ENCODE data around the gene NLRP3.
"Not testable (repeated sequence)": the region's sequence is repeated elsewhere in the genome, so short reads cannot be mapped to it uniquely, and the experiment has no call there.

NLRP3 gene

DNA sequence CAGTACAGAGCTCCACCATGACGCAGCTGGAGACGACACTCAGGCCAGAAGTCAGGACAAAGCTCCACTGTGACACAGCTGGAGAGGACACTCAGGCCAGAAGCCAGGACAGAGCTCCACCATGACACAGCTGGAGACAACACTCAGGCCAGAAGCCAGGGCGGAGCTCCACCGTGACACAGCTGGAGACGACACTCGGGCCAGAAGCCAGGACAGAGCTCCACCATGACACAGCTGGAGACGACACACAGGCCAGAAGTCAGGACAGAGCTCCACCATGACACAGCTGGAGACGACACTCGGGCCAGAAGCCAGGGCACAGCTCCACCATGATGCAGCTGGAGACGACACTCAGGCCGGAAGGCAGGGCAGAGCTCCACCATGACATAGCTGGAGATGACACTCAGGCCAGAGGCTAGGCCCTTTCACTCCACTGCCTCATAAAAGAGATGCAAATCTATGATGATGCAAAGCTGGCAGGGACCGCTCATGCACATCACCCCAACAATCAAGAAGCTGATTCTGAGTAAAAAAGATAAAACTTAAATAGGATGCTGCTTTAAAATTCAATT, 55.6 kb downstream of the NLRP3 start:
- TF ChIP-seq JUND (IDR thresholded peaks at IDR 0.05; ENCODE audit: low read depth) = no peak
- no peak for DNase-seq (ENCODE audit: low read depth in 1 of 2, low spot score in 1 of 2)
- in situ Hi-C loops (cut with HindIII; ENCODE audit: low pct_unique_long_range_greater_than_20kb, low sequenced_read_pairs) = no loop called here

DNA sequence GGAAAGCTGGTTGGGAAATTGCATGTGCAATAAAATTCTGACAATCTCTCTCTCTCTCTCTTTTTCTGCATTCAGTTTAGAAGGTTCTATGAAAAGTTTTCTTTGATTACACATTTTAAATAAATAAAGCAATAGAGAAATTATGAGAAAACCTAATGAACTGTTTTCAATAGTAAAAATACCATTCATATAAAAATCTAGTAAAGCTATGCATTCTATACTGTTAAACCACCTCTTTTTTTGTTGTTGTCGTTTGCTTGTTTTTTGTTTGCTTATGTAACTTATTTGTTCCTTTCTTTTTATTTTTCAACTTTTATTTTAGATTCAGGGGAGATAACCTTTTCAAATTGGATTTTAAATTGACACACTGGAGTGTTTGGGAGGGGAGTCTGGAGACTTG, 56.1 kb downstream of the NLRP3 start:
- in situ Hi-C loops (cut with HindIII; ENCODE audit: low pct_unique_long_range_greater_than_20kb, low sequenced_read_pairs) = no loop called here
- no peak for DNase-seq (ENCODE audit: low read depth in 1 of 2, low spot score in 1 of 2)
- TF ChIP-seq JUND (IDR thresholded peaks at IDR 0.05; ENCODE audit: low read depth) = no peak

DNA sequence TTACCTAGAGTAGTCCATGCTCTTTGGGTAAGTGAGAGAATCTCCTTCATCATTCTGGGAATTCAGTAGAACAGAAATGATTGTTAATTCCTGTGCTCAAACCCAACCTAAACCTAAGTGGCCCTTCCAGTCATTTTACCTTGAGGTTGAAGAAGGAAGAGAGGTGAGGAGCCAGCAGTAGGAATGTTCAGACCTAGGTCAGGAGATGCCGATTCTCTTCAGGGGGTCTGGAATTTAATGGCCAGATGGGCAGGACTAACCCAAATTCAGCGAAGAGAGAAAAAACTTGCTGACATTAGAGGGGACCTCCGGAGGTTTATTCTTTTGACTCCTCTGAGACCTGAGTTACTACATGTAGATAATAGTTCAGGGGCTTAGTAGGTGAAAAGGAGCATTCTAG, 58.4 kb downstream of the NLRP3 start:
- in situ Hi-C loops (cut with HindIII; ENCODE audit: low pct_unique_long_range_greater_than_20kb, low sequenced_read_pairs) = no loop called here
- TF ChIP-seq JUND (IDR thresholded peaks at IDR 0.05; ENCODE audit: low read depth) = no peak
- no peak for DNase-seq (ENCODE audit: low read depth in 1 of 2, low spot score in 1 of 2)

DNA sequence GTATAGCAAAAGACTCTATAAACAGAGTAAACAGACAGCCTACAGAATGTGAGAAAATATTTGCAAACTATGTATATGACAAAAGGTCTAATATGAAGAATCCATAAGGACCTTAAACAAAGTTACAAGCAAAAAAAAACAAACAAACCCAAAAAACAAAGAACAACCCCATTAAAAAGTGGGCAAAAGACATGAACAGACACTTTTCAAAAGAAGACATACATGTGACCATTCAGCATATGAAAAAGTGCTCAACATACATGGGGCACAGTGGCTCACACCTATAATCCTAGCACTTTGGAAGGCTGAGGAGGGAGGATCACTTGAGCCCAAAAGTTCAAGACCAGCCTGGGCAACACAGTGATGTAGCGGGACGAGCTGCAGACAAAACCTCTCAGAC, 59.8 kb downstream of the NLRP3 start:
- DNase-seq (ENCODE audit: low read depth in 1 of 2, low spot score in 1 of 2) = no peak
- in situ Hi-C loops (cut with HindIII; ENCODE audit: low pct_unique_long_range_greater_than_20kb, low sequenced_read_pairs) = no loop called here
- TF ChIP-seq JUND (IDR thresholded peaks at IDR 0.05; ENCODE audit: low read depth) = no peak

DNA sequence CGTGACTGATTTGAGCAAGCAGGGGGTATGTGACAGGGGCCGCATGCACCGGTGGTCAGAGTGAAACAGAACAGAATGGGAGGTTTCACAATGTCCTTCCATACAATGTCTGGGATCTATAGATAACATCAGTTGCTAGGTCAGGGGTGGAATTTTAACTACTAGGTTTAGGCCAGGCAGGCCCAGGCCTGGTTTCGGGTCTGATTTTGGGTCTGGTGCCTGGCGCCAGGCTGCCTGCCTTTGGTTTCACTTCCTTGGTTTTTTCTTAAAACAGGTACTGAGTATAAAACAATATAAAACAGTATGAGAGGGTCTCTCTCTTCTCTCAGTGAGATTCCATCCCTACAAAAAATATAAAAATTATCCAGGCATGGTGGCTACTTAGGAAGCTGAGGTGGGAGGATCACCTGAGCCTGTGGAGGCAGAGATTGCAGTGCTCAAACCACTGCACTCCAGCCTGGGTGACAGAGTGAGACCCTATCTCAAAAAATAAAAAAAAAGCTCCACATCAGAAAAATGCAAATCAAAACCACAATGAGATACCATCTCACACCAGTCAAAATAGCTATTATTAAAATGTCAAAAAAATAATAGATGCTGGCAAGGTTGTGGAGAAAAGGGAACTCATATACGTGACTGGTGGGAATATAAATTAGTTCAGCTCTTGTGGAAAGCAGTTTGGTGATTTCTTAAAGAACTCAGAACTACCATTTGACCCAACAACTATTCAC, 60.5 kb downstream of the NLRP3 start:
- in situ Hi-C loops (cut with HindIII; ENCODE audit: low pct_unique_long_range_greater_than_20kb, low sequenced_read_pairs); DNase-seq (ENCODE audit: low read depth in 1 of 2, low spot score in 1 of 2): not testable (repeated sequence)

DNA sequence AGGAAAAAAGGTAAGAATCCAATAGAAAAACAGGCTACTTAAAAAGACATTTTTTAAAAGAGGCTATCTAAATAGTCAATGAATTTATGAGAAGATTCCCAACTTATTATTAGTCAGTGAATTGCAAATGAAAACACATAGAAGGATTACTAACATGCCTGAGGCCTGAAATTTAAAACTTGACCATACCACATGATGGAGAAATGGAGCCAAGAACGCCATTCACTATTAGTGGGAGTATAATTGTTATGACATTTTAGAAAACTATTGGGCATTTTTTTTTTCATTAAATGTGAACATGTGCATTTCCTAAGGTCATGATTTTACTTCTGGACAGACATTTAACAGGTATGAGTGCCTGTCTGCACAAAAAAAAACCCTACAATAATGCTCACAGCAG, 66.8 kb downstream of the NLRP3 start:
- DNase-seq (ENCODE audit: low read depth in 1 of 2, low spot score in 1 of 2) = no peak
- in situ Hi-C loops (cut with HindIII; ENCODE audit: low pct_unique_long_range_greater_than_20kb, low sequenced_read_pairs) = no loop called here
- TF ChIP-seq JUND (IDR thresholded peaks at IDR 0.05; ENCODE audit: low read depth) = no peak

DNA sequence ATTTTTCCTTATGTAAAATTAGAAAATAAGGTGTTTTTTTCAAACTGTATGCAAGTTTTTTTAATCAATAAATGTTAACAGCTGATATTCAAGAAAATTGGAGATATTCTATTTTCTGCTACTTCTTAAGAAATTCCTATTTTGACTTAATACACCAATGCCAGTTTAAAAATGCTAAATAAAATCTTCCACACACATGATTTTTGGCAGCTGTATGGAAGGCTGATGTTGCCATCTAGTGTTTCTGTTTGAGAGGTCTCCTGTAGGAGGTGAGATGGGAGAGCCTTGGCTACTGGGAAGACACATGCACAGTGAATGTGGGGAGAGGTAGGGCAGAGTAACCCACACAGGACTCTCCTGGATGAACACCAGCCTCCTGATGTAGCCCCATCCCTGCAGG, 71.1 kb downstream of the NLRP3 start:
- DNase-seq (ENCODE audit: low read depth in 1 of 2, low spot score in 1 of 2) = peak; percentile 51 to 78
- no peak for TF ChIP-seq JUND (IDR thresholded peaks at IDR 0.05; ENCODE audit: low read depth)
- in situ Hi-C loops (cut with HindIII; ENCODE audit: low pct_unique_long_range_greater_than_20kb, low sequenced_read_pairs) = no loop called here

DNA sequence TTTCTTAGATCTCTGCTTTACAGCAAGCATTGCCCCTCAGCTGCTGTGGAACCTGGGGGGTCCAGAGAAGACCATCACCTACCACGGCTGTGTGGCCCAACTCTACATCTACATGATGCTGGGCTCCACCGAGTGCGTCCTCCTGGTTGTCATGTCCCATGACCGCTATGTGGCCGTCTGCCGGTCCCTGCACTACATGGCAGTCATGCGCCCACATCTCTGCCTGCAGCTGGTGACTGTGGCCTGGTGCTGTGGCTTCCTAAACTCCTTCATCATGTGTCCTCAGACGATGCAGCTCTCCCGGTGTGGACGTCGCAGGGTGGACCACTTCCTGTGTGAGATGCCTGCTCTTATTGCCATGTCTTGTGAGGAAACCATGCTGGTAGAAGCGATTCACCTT, 75.4 kb downstream of the NLRP3 start:
- TF ChIP-seq JUND (IDR thresholded peaks at IDR 0.05; ENCODE audit: low read depth) = no peak
- in situ Hi-C loops (cut with HindIII; ENCODE audit: low pct_unique_long_range_greater_than_20kb, low sequenced_read_pairs) = no loop called here
- DNase-seq (ENCODE audit: low read depth in 1 of 2, low spot score in 1 of 2) = no peak

DNA sequence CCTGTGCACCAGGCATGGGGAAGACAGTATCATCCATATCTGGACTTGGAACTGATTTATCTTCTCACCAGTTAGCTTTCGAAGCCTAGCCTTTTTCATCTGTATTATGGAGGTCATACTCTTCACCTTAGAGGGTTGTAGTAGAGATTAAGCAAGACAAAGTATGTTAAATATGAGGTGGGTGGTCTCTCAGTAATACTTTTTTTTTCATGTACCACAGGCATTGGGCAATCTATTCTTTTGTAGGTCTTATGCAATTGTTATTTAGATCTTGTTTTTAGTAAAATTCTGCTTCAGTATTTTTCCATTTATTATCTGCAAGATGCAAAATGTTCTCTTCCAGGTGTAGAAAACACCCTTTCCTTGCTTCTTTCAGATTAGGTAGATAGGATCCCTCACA, 77.1 kb downstream of the NLRP3 start:
- TF ChIP-seq JUND (IDR thresholded peaks at IDR 0.05; ENCODE audit: low read depth) = no peak
- DNase-seq (ENCODE audit: low read depth in 1 of 2, low spot score in 1 of 2) = no peak
- in situ Hi-C loops (cut with HindIII; ENCODE audit: low pct_unique_long_range_greater_than_20kb, low sequenced_read_pairs) = no loop called here

DNA sequence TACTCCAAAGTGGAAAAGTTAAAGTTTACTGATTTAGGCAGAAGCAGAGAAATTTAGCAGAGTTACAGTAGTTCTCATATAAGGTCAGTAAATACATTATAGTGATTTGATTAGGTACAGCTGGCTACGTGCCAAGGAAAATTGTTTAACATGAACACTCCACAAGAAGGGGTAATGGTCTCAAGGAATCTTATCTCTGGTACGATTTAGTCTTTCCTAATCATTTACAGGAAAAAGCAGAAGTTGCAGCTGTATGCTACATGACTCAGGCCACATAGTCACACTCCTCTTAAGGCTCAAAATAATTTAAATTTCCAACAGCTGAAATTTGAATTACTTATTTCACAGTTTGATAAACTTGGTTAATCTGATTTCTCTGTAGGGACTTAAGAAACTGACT, 78.8 kb downstream of the NLRP3 start:
- in situ Hi-C loops (cut with HindIII; ENCODE audit: low pct_unique_long_range_greater_than_20kb, low sequenced_read_pairs) = no loop called here

DNA sequence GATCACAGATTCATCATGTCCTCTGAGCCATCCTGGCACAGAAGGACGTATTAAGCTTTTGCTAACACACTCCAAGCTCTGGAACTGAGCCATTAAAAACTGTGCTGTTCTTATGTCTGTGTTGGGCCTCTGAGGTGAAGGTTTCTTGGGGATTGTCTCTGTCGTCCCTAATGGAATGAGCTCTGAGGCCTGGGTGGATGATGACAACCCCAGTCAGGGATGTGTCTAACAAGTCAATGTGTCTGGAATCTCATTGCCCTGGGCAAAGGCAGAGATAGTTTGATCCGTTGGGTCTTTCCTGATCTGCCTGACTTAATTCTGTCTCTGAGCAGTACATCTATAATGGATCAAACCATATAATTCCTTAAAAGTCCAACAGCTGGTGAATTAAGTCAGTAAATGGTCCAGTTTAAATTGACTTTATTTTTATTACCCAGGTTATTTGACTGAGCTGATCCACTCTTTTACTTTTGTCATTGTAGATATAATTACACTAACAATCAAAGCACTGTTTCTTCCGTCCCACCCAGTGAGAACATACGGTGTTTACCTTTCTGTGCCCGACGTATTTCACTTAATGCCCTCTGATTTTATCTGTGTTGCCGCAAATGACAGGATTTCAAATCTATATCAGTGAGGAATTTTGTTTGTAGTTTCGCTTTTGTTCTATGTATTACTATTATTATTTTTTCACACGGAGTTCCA, 80.8 kb downstream of the NLRP3 start:
- peak in 1 of 2 experiments; percentile 8 for DNase-seq (ENCODE audit: low read depth in 1 of 2, low spot score in 1 of 2)
- TF ChIP-seq JUND (IDR thresholded peaks at IDR 0.05; ENCODE audit: low read depth) = no peak
- in situ Hi-C loops (cut with HindIII; ENCODE audit: low pct_unique_long_range_greater_than_20kb, low sequenced_read_pairs) = no loop called here

More for the DNA sequence above, 78.8 kb downstream of the NLRP3 start:
- DNase-seq (ENCODE audit: low read depth in 1 of 2, low spot score in 1 of 2) = no peak
- no peak for TF ChIP-seq JUND (IDR thresholded peaks at IDR 0.05; ENCODE audit: low read depth)
